Bronchial epithelial cell (primary cell): ENCODE results near the gene CFAP100. TPM values are rescaled to one million over a fixed set of nuclear protein-coding genes. Genes with fewer than 3 reads are reported as not detected.

Experiments
- DNase-seq: peaks from one replicate; pipeline ENCODE4 v3.0.0-alpha.2; 2010; ENCODE audit warnings: low read depth
- FAIRE-seq: peaks from 2 replicates; lab custom pipeline; 2011; peaks lifted over from hg19 to GRCh38; lab: Jason Lieb, UNC
- H3K27me3 ChIP-seq: 2 replicates; pipeline ENCODE4 v1.5.1; 2011; ENCODE audit warnings: low read length; ENCODE audit not compliant: control insufficient read depth, insufficient read depth
- H3K36me3 ChIP-seq: 2 replicates; pipeline ENCODE4 v1.5.1; 2011; ENCODE audit warnings: low read length; ENCODE audit not compliant: control insufficient read depth, insufficient read depth
- H3K4me3 ChIP-seq: 2 replicates; pipeline ENCODE4 v1.5.1; 2011; ENCODE audit warnings: mild to moderate bottlenecking, low read depth, low read length, control low read depth
- total RNA-seq: library from RNA; depleted of rRNA; stranded (reverse); fragments of >200 nt; gene quantifications from 2 replicates; pipeline ENCODE4 v1.2.1, GENCODE V29; 2014
- TF ChIP-seq, protein P1 (sequence below): IDR thresholded peaks from 2 replicates; pipeline ENCODE4 v1.5.1; 2011; ENCODE audit warnings: mild to moderate bottlenecking, moderate library complexity, low read length, control low read depth, inconsistent platforms; ENCODE audit not compliant: insufficient read depth, severe bottlenecking

The CFAP100 gene
- total RNA-seq, 1 donor from 2014 or later: not detected

DNA sequence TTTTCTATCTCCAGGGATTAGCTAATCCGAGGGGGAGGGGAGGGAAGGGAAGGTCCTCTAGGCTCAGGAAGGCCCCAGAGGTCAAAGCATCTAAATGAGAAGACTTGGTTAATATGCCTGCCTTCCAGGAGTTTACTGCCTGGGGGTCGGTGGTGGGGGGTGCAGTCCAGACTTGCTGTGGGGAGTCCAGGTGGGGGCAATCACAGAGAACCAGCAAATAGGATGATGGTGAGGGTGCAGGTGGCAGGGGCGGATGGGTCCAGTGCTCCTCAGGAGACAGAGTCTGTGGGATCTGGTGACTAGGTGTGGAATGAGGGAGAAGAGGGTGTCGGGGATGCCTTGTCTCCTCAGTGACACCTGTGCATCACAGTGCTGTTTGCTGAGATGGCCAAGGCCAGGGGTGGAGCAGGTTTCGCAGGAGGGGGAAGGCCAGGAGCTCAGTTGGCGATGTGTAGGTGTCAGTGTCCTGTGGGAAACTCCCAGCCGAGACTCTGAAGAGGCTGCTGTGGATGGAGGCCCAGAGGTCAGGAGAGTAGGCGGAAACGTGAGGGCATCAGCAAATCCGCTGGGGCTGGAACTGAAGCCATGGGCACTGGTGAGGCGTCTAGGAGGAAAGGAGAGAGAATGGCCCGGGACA, 8.1 kb downstream of the CFAP100 start:
- DNase-seq (no peak), FAIRE-seq (no peak)
- peaks cover 2% of the 10 kb centered on the region for H3K27me3 ChIP-seq
- no peaks in the 10 kb centered on the region for H3K36me3 ChIP-seq
- no peak overlapping the region for H3K4me3 ChIP-seq
- TF ChIP-seq, protein P1, sequence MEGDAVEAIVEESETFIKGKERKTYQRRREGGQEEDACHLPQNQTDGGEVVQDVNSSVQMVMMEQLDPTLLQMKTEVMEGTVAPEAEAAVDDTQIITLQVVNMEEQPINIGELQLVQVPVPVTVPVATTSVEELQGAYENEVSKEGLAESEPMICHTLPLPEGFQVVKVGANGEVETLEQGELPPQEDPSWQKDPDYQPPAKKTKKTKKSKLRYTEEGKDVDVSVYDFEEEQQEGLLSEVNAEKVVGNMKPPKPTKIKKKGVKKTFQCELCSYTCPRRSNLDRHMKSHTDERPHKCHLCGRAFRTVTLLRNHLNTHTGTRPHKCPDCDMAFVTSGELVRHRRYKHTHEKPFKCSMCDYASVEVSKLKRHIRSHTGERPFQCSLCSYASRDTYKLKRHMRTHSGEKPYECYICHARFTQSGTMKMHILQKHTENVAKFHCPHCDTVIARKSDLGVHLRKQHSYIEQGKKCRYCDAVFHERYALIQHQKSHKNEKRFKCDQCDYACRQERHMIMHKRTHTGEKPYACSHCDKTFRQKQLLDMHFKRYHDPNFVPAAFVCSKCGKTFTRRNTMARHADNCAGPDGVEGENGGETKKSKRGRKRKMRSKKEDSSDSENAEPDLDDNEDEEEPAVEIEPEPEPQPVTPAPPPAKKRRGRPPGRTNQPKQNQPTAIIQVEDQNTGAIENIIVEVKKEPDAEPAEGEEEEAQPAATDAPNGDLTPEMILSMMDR: no peak

DNA sequence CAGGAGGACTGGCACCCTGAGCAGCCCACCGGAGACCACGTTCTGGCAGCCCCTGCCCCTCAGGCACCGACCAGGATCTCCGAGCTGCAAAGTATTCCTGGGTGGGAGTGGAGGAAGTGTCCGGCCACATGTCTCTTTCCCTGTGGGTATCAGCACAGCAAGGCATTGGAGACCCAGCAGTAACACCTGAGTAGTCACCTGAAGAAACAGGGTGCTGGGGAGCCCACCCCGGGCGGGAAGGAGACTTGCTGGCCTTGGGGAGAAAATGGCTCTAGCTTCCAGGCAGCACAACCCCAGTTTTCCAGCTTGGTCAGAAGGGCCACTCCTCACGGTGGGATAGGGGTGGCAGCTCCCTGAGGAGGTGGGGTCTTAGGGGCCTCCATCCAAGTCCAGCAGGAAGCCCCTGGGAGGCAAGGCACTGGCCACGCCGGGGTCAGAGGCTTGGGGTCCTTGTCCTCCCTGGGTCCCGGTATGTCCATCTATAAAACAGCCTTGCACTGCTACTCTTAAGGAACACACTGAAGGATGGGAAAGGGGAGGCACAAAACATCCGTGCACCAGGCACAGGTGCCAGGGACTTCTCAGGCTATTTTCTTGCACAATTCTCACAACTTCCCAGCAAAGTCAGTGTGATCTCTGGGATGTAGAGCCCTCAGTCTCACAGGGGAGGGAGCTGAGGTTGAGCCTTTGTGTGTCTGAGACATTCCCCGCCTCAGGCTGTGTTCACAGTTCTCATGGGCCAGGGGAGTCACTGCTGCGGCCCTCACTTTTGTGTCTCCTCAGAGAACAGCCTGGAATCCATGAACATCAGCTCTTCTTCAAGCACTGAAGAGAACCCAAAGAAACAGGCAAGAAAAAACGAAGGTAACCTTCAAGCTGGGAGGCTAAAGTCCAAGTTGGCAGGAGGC, 11.9 kb downstream of the CFAP100 start:
- no peak overlapping the region for H3K4me3 ChIP-seq
- no peak for DNase-seq
- no peaks in the 10 kb centered on the region for H3K36me3 ChIP-seq
- FAIRE-seq: peak; percentile 32
- H3K27me3 ChIP-seq: peaks cover 2% of the 10 kb centered on the region
- TF ChIP-seq, protein P1: no peak

DNA sequence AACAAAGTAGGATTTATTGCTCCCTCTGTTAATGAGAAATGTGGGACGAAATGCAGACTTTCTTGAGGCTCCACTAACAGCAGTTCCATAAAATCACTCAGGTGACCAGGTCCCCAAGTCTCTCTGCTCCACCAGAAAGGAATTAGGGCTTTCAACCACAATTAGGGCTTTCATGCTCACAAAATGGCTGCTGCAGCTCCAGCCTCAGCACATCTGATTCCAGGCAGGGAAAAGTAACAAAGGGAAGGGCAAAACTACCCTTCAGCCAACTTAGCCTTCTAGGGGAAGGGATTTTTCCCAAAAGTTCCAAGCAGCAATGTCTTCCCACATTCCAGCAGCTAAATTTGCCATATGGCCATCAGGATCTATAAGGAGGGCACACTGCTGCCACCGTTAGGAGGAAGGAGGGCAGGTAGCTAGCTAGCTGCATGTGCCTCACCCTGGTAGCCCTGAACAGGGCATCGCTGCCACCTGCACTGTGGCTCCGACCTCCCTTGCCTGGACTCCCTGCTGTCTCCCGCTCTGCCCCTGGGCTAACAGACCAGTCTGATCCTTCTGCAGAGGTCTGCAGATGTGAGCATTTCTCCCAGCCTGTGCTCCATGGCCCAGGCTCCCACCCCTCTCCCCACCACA, 12.8 kb downstream of the CFAP100 start:
- DNase-seq (no peak), FAIRE-seq (no peak)
- Histone ChIP-seq H3K27me3 (peaks cover 2% of the 10 kb centered on the region), H3K36me3 (no peaks in the 10 kb centered on the region), H3K4me3 (no peak overlapping the region)
- TF ChIP-seq, protein P1: no peak

DNA sequence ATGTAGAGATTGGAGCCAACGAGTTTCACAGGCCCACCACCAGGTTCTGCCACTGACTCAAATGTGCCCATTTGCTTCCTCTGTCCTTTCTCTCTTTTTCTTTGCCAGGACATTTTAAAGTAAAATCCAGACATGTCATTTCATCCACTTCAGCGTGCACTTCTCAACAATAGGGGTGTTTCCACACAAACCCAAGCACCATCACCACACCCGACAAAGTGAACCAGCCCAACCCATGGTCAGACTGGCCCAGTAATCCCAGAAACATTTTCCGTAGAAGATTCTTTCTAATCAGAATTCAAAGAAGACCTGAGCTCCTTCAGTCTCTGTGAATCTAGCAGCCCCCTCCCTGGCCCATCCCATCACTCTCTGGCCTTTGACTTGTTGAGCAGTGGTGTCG, 13.4 kb downstream of the CFAP100 start:
- TF ChIP-seq, protein P1: no peak
- H3K27me3 ChIP-seq: peaks cover 3% of the 10 kb centered on the region
- H3K36me3 ChIP-seq: no peaks in the 10 kb centered on the region
- FAIRE-seq (no peak), DNase-seq (no peak)
- no peak overlapping the region for H3K4me3 ChIP-seq

DNA sequence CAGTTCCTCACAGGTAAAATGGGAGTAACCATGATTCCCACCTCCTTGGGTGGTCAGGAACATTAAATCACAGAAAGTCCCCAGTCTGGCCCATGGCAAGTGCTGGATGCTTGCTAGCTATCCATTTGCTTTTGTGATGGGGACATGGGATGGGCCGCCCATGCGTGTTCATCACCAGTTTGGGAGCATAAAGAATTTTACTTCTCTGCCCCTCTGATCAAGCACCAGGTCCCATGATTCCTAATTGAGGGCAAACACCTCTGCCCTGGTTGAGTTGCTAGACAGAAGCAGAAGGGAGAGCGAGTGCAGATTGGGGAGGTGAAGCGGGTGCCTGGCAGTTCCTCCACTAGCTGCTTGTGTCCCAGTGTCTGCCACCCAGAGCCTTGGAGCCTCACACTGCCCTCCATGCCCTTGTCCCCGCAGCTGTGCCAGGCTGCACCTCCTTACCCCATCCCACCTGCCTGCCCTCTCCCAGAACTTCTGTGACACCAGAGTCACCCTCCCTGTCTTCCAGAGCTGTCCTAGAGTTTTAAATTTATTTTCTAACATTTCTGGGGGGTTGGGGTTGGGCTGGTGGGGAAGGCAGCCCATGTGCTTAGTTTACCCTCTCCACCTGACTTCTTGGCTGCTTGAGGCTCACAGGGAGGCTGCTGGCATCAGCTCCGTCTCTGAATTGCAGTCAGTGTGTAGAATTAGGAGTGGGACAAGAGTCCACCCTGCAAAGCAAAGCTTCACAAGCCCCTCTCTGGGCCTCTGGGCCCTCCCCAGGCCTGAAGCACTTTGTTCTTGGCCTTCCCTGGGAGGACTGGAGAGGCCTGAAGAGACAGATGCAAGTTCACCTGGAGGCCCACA, 18.4 kb downstream of the CFAP100 start:
- peaks cover 16% of the 10 kb centered on the region for H3K27me3 ChIP-seq
- TF ChIP-seq, protein P1: no peak
- H3K36me3 ChIP-seq: no peaks in the 10 kb centered on the region
- FAIRE-seq (no peak), DNase-seq (no peak)
- no peak overlapping the region for H3K4me3 ChIP-seq
